Measurements from ENCODE around the gene ARHGAP42.

The ARHGAP42 gene

DNA sequence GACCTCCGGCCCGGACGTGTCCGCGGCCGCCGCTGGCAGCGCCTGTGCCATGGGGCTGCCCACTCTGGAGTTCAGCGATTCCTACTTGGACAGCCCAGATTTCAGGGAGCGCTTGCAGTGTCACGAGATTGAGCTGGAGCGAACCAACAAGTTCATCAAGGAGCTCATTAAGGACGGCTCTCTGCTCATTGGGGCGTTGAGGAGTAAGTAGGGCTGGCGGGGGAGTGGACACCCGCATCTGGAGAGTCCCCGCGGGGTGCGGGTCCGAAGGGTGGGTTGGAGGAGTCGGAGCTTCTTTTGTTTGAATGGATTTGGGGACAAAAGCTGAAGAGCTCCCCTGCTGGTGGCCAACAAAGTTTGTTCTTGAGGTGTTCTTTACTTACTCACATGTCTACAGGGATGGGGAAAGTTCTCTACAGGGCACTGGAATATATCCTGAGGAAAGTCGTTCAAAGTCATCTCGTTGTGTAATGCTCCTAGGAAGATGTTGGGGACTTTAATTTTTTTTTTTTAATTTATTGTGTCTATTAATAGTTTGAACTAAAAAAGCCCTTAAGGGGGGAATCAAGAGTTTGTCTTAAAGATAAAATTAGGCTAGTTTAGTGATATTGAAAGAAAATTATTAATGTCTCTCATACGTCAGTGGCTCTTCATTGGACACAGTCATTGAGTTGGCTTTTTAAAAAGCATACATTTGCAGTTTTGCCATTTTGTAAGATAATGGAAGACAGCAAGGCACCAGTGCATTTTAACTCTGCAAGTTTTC, 725 bp downstream of the ARHGAP42 start:
- peak; percentile 71 for FAIRE-seq
- DNase-seq (ENCODE audit: insufficient read length, low spot score), result peak; percentile 48
- TF ChIP-seq POU2F2 (IDR thresholded peaks at IDR 0.05; ENCODE audit: low read depth, low read length) (no peak), PAX5 (IDR thresholded peaks at IDR 0.05; ENCODE audit: insufficient read depth, low read length, severe bottlenecking) (no peak)

DNA sequence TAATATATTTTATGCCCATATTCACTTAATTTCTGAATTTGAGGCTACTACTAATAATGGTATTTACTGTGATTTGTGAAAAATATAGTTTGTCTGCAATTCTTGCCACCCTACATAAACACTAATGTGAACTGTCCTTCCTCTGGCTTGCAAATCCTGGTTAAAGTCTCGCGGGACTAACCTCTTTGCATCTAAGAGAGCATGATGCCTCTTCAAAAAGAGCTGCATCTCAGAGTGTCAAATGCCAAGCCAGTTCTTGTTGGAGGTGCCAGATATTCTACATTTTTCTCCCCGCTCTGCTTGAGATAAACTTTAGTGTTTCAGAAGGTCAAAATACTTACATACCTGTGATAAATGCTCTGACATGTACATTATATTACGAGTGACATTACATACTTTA, 2.1 kb downstream of the ARHGAP42 start:
- TF ChIP-seq TAF1 (IDR thresholded peaks at IDR 0.05; ENCODE audit: low read depth, low read length), result no peak
- no peak for TF ChIP-seq POLR2A (IDR thresholded peaks at IDR 0.05; ENCODE audit: low read depth, low read length)
- TF ChIP-seq POU2F2 (IDR thresholded peaks at IDR 0.05; ENCODE audit: low read depth, low read length), result no peak
- no peak for FAIRE-seq
- DNase-seq (ENCODE audit: insufficient read length, low spot score), result no peak

DNA sequence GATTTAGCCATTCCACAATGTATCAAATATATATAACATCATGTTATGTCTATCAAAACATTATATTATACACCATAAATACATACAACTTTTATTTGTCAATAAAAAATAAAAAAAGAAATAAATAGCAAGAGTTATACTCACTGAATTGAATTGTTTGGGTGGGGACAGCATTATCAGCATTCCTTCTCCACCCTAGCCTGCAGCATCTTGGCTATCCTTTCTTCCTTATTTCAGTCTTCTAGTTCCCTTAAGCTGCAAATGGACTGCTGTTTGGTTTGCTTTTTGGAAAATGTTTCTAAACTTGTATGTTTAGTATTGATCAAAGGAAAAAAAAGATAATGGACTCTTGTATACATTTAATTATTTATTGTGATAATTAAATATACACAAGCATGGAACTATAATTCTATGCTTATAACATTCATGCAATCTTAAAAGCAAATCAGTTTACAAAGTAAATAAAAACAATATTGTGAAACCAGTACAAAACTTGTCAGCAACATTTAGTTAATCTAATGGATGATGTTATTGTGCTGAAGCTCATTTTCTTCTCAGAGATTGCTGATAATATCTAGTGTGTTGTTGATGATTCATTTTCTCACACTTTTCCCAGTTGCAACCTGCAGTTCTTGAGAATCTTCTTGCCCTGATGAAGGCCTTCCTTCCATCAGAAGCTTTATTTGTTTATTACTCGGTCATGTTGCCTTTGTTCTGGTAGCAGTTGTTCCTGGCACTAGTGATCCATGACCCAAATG, 5.0 kb downstream of the ARHGAP42 start:
- TF ChIP-seq SPI1 (IDR thresholded peaks at IDR 0.05; ENCODE audit: low read depth, low read length) (no peak), POLR2A (IDR thresholded peaks at IDR 0.05; ENCODE audit: low read depth, low read length) (no peak), POU2F2 (IDR thresholded peaks at IDR 0.05; ENCODE audit: low read depth, low read length) (no peak), PAX5 (IDR thresholded peaks at IDR 0.05; ENCODE audit: insufficient read depth, low read length, severe bottlenecking) (no peak), TAF1 (IDR thresholded peaks at IDR 0.05; ENCODE audit: low read depth, low read length) (no peak), POLR2AphosphoS5 (IDR thresholded peaks at IDR 0.05; ENCODE audit: low read depth, low read length) (no peak)
- FAIRE-seq (no peak), DNase-seq (ENCODE audit: insufficient read length, low spot score) (no peak)

DNA sequence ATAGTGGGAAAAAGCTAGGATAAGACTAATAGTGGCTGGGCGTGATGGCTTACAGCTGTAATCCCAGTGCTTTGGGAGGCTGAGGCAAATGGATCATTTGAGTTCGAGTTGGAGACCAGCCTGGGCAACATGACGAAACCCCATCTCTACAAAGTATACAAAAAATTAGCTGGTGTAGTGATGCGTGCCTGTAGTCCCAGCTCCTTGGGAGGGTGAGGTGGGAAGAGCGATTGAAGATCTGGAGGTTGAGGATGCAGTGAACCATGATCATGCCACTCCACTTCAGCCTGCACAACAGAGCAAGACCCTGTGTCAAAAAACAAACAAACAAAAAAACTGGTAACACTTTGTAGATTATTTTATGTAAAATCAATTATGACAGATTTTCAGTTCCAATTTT, 8.8 kb downstream of the ARHGAP42 start:
- TF ChIP-seq SPI1 (IDR thresholded peaks at IDR 0.05; ENCODE audit: low read depth, low read length) (no peak), POU2F2 (IDR thresholded peaks at IDR 0.05; ENCODE audit: low read depth, low read length) (no peak), PAX5 (IDR thresholded peaks at IDR 0.05; ENCODE audit: insufficient read depth, low read length, severe bottlenecking) (no peak), TAF1 (IDR thresholded peaks at IDR 0.05; ENCODE audit: low read depth, low read length) (no peak), POLR2A (IDR thresholded peaks at IDR 0.05; ENCODE audit: low read depth, low read length) (no peak), POLR2AphosphoS5 (IDR thresholded peaks at IDR 0.05; ENCODE audit: low read depth, low read length) (no peak)
- DNase-seq (ENCODE audit: insufficient read length, low spot score), result no peak
- no peak for FAIRE-seq

DNA sequence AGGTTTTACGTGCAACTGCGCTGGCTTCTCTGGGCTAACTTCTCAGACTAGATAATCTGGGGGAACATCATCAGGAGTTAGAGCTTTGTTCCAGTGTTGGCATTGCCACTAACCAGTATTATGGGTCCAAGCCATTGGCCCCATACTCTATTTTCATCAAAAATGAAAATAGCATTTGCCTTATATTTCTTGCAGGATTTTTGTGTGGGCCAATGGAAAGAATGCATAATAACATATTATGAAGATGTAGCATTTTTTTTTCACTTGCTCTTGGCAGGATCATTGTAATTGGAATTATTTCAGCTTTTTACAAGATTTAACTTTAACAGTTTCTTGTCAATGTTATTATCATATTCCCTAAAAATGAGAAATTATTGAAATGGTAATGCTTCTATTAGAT, 16.1 kb downstream of the ARHGAP42 start:
- no peak for FAIRE-seq
- DNase-seq (ENCODE audit: insufficient read length, low spot score), result no peak
- TF ChIP-seq POU2F2 (IDR thresholded peaks at IDR 0.05; ENCODE audit: low read depth, low read length) (no peak), TAF1 (IDR thresholded peaks at IDR 0.05; ENCODE audit: low read depth, low read length) (no peak), PAX5 (IDR thresholded peaks at IDR 0.05; ENCODE audit: insufficient read depth, low read length, severe bottlenecking) (no peak), POLR2A (IDR thresholded peaks at IDR 0.05; ENCODE audit: low read depth, low read length) (no peak), POLR2AphosphoS5 (IDR thresholded peaks at IDR 0.05; ENCODE audit: low read depth, low read length) (no peak), SPI1 (IDR thresholded peaks at IDR 0.05; ENCODE audit: low read depth, low read length) (no peak)

DNA sequence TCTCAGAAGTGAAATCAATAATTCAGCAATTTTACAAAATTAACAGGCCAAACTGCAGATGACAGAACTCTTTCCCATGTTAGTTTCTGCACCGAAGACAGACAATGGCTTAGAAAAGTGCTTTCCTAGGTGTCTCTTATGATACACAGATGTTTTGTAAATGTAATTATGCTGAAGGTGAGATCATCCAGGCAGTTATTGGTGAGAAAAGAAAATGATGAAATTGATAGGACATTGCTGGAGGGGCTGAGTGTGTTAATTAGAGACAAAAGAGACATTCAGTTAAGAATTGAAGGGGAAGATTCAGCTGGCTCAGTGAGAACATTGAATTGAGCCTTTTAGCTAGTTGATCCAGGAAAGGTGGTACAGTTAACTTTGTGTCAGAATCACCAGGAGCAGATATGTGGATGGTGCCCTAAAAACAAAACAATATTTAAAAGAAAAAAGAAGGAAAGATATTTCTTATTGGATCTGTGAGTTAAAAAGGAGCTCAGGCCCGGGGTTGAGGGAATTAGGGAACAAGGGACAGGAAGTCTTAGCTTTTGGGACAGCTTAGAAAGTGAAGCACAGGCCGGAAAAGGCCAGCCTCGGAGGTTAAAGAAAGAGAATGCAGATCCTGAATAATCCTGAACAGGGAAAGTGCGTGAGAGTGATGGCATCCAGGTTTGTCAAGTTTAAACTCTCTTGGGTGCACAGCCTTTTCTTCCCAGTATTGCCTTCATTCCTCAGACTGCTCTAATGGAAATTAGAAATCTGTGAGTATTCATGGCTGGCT, 16.9 kb downstream of the ARHGAP42 start:
- no peak for DNase-seq (ENCODE audit: insufficient read length, low spot score)
- FAIRE-seq, result peak; percentile 69
- TF ChIP-seq TAF1 (IDR thresholded peaks at IDR 0.05; ENCODE audit: low read depth, low read length) (no peak), POU2F2 (IDR thresholded peaks at IDR 0.05; ENCODE audit: low read depth, low read length) (no peak), POLR2AphosphoS5 (IDR thresholded peaks at IDR 0.05; ENCODE audit: low read depth, low read length) (no peak), POLR2A (IDR thresholded peaks at IDR 0.05; ENCODE audit: low read depth, low read length) (no peak), SPI1 (IDR thresholded peaks at IDR 0.05; ENCODE audit: low read depth, low read length) (no peak), PAX5 (IDR thresholded peaks at IDR 0.05; ENCODE audit: insufficient read depth, low read length, severe bottlenecking) (no peak)

DNA sequence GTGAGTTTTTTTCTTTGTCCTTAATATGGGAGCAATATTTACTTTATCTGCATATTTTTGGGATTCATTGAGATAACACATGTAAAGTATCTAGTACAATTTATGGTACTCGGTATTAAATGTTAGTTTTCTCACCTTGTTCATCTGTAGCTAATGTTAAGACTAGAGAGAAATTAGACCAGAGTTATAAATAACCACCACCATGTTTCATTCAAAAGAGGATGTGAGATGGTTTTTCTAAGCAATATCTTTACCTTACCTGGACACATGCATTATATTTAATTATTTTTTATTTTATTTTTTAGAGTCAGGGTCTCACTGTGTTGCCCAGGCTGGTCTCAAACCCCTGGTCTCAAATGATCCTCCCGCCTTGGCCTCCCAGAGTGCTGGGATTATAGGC, 18.4 kb downstream of the ARHGAP42 start:
- peak; percentile 30; the same call in 1 of the 2 replicates for TF ChIP-seq SPI1 (IDR thresholded peaks at IDR 0.05; ENCODE audit: low read depth, low read length)
- TF ChIP-seq POLR2AphosphoS5 (IDR thresholded peaks at IDR 0.05; ENCODE audit: low read depth, low read length), result no peak
- TF ChIP-seq TAF1 (IDR thresholded peaks at IDR 0.05; ENCODE audit: low read depth, low read length), result no peak
- no peak for FAIRE-seq
- DNase-seq (ENCODE audit: insufficient read length, low spot score), result no peak

DNA sequence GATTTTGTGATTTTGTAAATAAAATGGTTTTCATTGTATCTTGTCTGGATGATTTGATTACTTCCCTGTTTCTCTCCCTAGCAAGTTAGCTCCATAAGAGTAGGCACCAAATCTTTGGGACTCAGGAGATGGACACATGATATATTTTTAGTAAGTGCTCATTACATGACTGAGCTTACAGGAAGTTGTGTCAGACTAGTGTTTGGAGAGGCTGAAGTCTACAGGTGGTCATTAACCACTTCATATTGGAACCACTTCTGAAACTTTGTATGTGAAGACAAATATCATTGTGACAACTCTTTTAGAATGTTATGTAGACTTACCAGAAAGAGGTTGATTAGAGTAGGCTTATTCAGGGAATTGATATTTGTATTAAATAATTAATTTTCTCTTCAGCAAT, 19.1 kb downstream of the ARHGAP42 start:
- no peak for FAIRE-seq
- TF ChIP-seq POU2F2 (IDR thresholded peaks at IDR 0.05; ENCODE audit: low read depth, low read length), result no peak
- no peak for TF ChIP-seq POLR2AphosphoS5 (IDR thresholded peaks at IDR 0.05; ENCODE audit: low read depth, low read length)
- no peak for DNase-seq (ENCODE audit: insufficient read length, low spot score)

DNA sequence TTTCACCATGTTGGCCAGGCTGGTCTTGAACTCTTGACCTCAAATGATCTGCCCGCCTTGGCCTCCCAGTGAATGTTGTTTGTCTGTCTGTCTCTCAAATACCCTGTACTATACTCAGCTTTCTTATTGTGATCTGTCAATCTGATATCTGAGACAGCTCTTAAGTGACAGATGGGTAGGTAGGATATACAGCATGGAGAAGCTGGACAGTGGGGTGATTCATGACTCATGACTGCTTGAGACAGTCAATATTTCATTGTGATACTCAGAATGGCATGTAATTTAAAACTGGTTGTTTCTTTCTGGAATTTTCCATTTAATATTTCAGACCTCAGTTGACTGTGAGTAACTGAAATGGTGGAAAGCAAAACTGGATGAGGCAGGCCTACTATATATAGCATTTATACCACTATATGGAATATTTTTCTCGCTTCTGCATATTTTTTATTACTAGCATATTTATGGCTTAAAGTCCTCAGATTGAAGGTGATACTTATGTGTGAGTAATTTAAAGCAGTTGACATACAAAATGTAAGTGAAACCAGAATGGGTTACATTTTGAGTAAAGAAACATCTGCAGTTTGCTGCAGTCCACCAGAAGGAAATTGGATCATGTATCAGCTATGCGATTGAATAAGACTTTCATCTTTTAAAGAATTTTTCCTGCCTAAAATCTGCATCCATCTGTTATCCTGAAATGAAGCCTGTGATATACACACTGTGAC, 22.3 kb downstream of the ARHGAP42 start:
- DNase-seq (ENCODE audit: insufficient read length, low spot score) (no peak), FAIRE-seq (peak; percentile 48)
- no peak for TF ChIP-seq POLR2A (IDR thresholded peaks at IDR 0.05; ENCODE audit: low read depth, low read length)
- no peak for TF ChIP-seq PAX5 (IDR thresholded peaks at IDR 0.05; ENCODE audit: insufficient read depth, low read length, severe bottlenecking)
- TF ChIP-seq SPI1 (IDR thresholded peaks at IDR 0.05; ENCODE audit: low read depth, low read length), result no peak
- no peak for TF ChIP-seq POLR2AphosphoS5 (IDR thresholded peaks at IDR 0.05; ENCODE audit: low read depth, low read length)
- no peak for TF ChIP-seq POU2F2 (IDR thresholded peaks at IDR 0.05; ENCODE audit: low read depth, low read length)
